CD4-positive, CD25-positive, alpha-beta regulatory T cell (primary cell): ENCODE data around the gene SHB. TPM values are rescaled to one million over a fixed set of nuclear protein-coding genes. Genes with fewer than 3 reads are reported as not detected.

ENCODE experiments used
- ATAC-seq, 2 donors: fragments of 150-1000 bp; cut with Tn5 transposase; one replicate each; pipeline ENCODE4 v1.10.0; 2021; ENCODE audit warnings: low read depth in 2 of 2, moderate number of reproducible peaks in 2 of 2, moderate library complexity in 1 of 2
- DNase-seq, 3 donors: peaks; one replicate each; pipeline versions ENCODE4 v3.0.0 to v3.0.0-alpha.2; 2012 to 2022; ENCODE audit warnings: mixed read lengths in 1 of 3
- H3K27ac ChIP-seq: one replicate; pipeline ENCODE4 v1.7.0; 2013; ENCODE audit warnings: mild to moderate bottlenecking, low read length; ENCODE audit not compliant: insufficient read depth, poor library complexity, severe bottlenecking
- H3K27me3 ChIP-seq: one replicate; pipeline ENCODE4 v1.7.0; 2013; ENCODE audit warnings: low read length; ENCODE audit not compliant: control insufficient read depth, insufficient read depth
- H3K36me3 ChIP-seq: one replicate; pipeline ENCODE4 v1.7.0; 2013; ENCODE audit warnings: mild to moderate bottlenecking, low read length, moderate library complexity; ENCODE audit not compliant: control insufficient read depth, insufficient read depth
- H3K4me1 ChIP-seq: 2 replicates; pipeline ENCODE4 v1.7.0; 2013; ENCODE audit warnings: mild to moderate bottlenecking, low read length; ENCODE audit not compliant: insufficient read depth, control insufficient read depth, poor library complexity, severe bottlenecking
- H3K4me3 ChIP-seq: one replicate; pipeline ENCODE4 v1.7.0; 2013; ENCODE audit warnings: low read depth, mild to moderate bottlenecking, low read length, moderate library complexity
- H3K9me3 ChIP-seq, 2 experiments: 1 replicate in 1 of 2; 2 replicates in 1 of 2; pipeline ENCODE4 v1.7.0; 2013; ENCODE audit warnings: low read length in 2 of 2, mild to moderate bottlenecking in 1 of 2, moderate library complexity in 1 of 2; ENCODE audit not compliant: control insufficient read depth in 2 of 2
- H3K27ac Mint-ChIP-seq, 3 donors: one replicate each; pipeline ENCODE4 v1.8.0; 2020 to 2022; ENCODE audit warnings: mild to moderate bottlenecking in 3 of 3, mixed read lengths in 3 of 3, moderate library complexity in 2 of 3
- H3K27me3 Mint-ChIP-seq: one replicate; pipeline ENCODE4 v1.8.0; 2022; ENCODE audit warnings: mild to moderate bottlenecking, mixed read lengths
- H3K36me3 Mint-ChIP-seq: one replicate; pipeline ENCODE4 v1.8.0; 2020; ENCODE audit warnings: mixed read lengths
- H3K4me1 Mint-ChIP-seq, 4 donors: one replicate each; pipeline ENCODE4 v1.8.0; 2020 to 2022; ENCODE audit warnings: mixed read lengths in 4 of 4, mild to moderate bottlenecking in 1 of 4
- H3K4me3 Mint-ChIP-seq, 4 donors: one replicate each; pipeline ENCODE4 v1.8.0; 2020 to 2022; ENCODE audit warnings: mild to moderate bottlenecking in 4 of 4, mixed read lengths in 4 of 4, moderate library complexity in 3 of 4
- H3K9me3 Mint-ChIP-seq, 7 donors: one replicate each; pipeline ENCODE4 v1.8.0; 2020 to 2022; ENCODE audit warnings: mixed read lengths in 7 of 7, mild to moderate bottlenecking in 3 of 7, moderate library complexity in 2 of 7
- polyA plus RNA-seq, 4 donors: library from polyadenylated mRNA; unstranded; fragments of 300-500 nt; fragmentation: Illumina TruSeq; gene quantifications; one replicate each; pipeline ENCODE4 v1.2.3, GENCODE V29; 2021
- total RNA-seq: library from RNA; stranded (reverse); gene quantifications from one replicate; pipeline ENCODE4 v1.2.3, GENCODE V29; 2022

SHB gene
- total and polyA plus RNA-seq, 5 donors from 2014 or later, result 0.27 to 0.69 TPM; not detected in 3

GRCh38 chr9:38026021-38026809, 42.8 kb downstream of the SHB start:
- ATAC-seq (no peak), DNase-seq (no peak)
- no peaks in the 10 kb centered on the region for H3K9me3 Mint-ChIP-seq
- no peak overlapping the region for H3K27ac Mint-ChIP-seq
- Histone ChIP-seq H3K27me3 (no peaks in the 10 kb centered on the region), H3K27ac (no peak overlapping the region), H3K4me3 (no peak overlapping the region), H3K4me1 (no peaks in the 10 kb centered on the region), H3K36me3 (no peaks in the 10 kb centered on the region), H3K9me3 (no peaks in the 10 kb centered on the region)
- no peaks in the 10 kb centered on the region for H3K27me3 Mint-ChIP-seq
- H3K4me1 Mint-ChIP-seq, result no peaks in the 10 kb centered on the region
- H3K4me3 Mint-ChIP-seq, result no peak overlapping the region
- H3K36me3 Mint-ChIP-seq, result no peaks in the 10 kb centered on the region

GRCh38 chr9:38025166-38025565, 43.9 kb downstream of the SHB start:
- Mint-ChIP-seq H3K9me3 (no peaks in the 10 kb centered on the region), H3K4me1 (no peaks in the 10 kb centered on the region), H3K4me3 (no peak overlapping the region), H3K36me3 (no peaks in the 10 kb centered on the region), H3K27me3 (no peaks in the 10 kb centered on the region), H3K27ac (peak overlapping the region in 1 of 3 donors; percentile 32)
- Histone ChIP-seq H3K36me3 (no peaks in the 10 kb centered on the region), H3K4me1 (no peaks in the 10 kb centered on the region), H3K27me3 (no peaks in the 10 kb centered on the region), H3K9me3 (no peaks in the 10 kb centered on the region), H3K27ac (no peak overlapping the region), H3K4me3 (no peak overlapping the region)
- ATAC-seq, result no peak
- no peak for DNase-seq

GRCh38 chr9:38024036-38024681, 44.9 kb downstream of the SHB start:
- Mint-ChIP-seq H3K27ac (no peak overlapping the region), H3K9me3 (no peaks in the 10 kb centered on the region), H3K4me3 (no peak overlapping the region), H3K36me3 (no peaks in the 10 kb centered on the region), H3K4me1 (no peaks in the 10 kb centered on the region), H3K27me3 (no peaks in the 10 kb centered on the region)
- Histone ChIP-seq H3K4me1 (no peaks in the 10 kb centered on the region), H3K36me3 (no peaks in the 10 kb centered on the region), H3K27me3 (no peaks in the 10 kb centered on the region), H3K4me3 (no peak overlapping the region), H3K9me3 (no peaks in the 10 kb centered on the region), H3K27ac (no peak overlapping the region)
- DNase-seq (no peak), ATAC-seq (no peak)

GRCh38 chr9:38023661-38024035, 45.4 kb downstream of the SHB start:
- Mint-ChIP-seq H3K36me3 (no peaks in the 10 kb centered on the region), H3K27me3 (no peaks in the 10 kb centered on the region), H3K9me3 (no peaks in the 10 kb centered on the region), H3K4me3 (no peak overlapping the region), H3K27ac (no peak overlapping the region), H3K4me1 (no peaks in the 10 kb centered on the region)
- H3K27ac ChIP-seq, result no peak overlapping the region
- H3K4me1 ChIP-seq, result no peaks in the 10 kb centered on the region
- no peaks in the 10 kb centered on the region for H3K9me3 ChIP-seq
- no peaks in the 10 kb centered on the region for H3K36me3 ChIP-seq
- ATAC-seq (no peak), DNase-seq (no peak)
- H3K4me3 ChIP-seq, result no peak overlapping the region
- H3K27me3 ChIP-seq, result no peaks in the 10 kb centered on the region

- Mint-ChIP-seq H3K4me1 (no peaks in the 10 kb centered on the region), H3K27me3 (no peaks in the 10 kb centered on the region), H3K9me3 (no peaks in the 10 kb centered on the region), H3K4me3 (no peak overlapping the region), H3K36me3 (no peaks in the 10 kb centered on the region), H3K27ac (no peak overlapping the region)
- H3K4me3 ChIP-seq, result no peak overlapping the region
- no peaks in the 10 kb centered on the region for H3K9me3 ChIP-seq
- no peak overlapping the region for H3K27ac ChIP-seq
- H3K27me3 ChIP-seq, result no peaks in the 10 kb centered on the region
- ATAC-seq (no peak), DNase-seq (no peak)
- no peaks in the 10 kb centered on the region for H3K36me3 ChIP-seq
- H3K4me1 ChIP-seq, result no peaks in the 10 kb centered on the region
Measured at GRCh38 chr9:38022995-38023394, 46.0 kb downstream of the SHB start.

- ATAC-seq (no peak), DNase-seq (no peak)
- Histone ChIP-seq H3K36me3 (no peaks in the 10 kb centered on the region), H3K27ac (no peak overlapping the region), H3K4me1 (no peaks in the 10 kb centered on the region), H3K9me3 (no peaks in the 10 kb centered on the region), H3K27me3 (no peaks in the 10 kb centered on the region), H3K4me3 (no peak overlapping the region)
- no peaks in the 10 kb centered on the region for H3K36me3 Mint-ChIP-seq
- no peaks in the 10 kb centered on the region for H3K27me3 Mint-ChIP-seq
- H3K4me1 Mint-ChIP-seq, result no peaks in the 10 kb centered on the region
- no peaks in the 10 kb centered on the region for H3K9me3 Mint-ChIP-seq
- H3K27ac Mint-ChIP-seq, result no peak overlapping the region
- H3K4me3 Mint-ChIP-seq, result no peak overlapping the region
Measured at GRCh38 chr9:38022203-38022895, 46.7 kb downstream of the SHB start.

- Mint-ChIP-seq H3K9me3 (no peaks in the 10 kb centered on the region), H3K4me1 (no peaks in the 10 kb centered on the region), H3K36me3 (no peaks in the 10 kb centered on the region), H3K27me3 (no peaks in the 10 kb centered on the region), H3K4me3 (no peak overlapping the region), H3K27ac (no peak overlapping the region)
- Histone ChIP-seq H3K9me3 (no peaks in the 10 kb centered on the region), H3K4me3 (no peak overlapping the region), H3K4me1 (no peaks in the 10 kb centered on the region), H3K27ac (no peak overlapping the region), H3K27me3 (no peaks in the 10 kb centered on the region), H3K36me3 (no peaks in the 10 kb centered on the region)
- DNase-seq (no peak), ATAC-seq (no peak)
Measured at GRCh38 chr9:38020151-38021076, 48.6 kb downstream of the SHB start.
